Measurements from ENCODE around the gene MED16. TPM values are rescaled to one million over a fixed set of nuclear protein-coding genes. Genes with fewer than 3 reads are reported as not detected.

Gene MED16
- total RNA-seq, 1 experiment from 2014 or later, result 66.9 TPM

DNA sequence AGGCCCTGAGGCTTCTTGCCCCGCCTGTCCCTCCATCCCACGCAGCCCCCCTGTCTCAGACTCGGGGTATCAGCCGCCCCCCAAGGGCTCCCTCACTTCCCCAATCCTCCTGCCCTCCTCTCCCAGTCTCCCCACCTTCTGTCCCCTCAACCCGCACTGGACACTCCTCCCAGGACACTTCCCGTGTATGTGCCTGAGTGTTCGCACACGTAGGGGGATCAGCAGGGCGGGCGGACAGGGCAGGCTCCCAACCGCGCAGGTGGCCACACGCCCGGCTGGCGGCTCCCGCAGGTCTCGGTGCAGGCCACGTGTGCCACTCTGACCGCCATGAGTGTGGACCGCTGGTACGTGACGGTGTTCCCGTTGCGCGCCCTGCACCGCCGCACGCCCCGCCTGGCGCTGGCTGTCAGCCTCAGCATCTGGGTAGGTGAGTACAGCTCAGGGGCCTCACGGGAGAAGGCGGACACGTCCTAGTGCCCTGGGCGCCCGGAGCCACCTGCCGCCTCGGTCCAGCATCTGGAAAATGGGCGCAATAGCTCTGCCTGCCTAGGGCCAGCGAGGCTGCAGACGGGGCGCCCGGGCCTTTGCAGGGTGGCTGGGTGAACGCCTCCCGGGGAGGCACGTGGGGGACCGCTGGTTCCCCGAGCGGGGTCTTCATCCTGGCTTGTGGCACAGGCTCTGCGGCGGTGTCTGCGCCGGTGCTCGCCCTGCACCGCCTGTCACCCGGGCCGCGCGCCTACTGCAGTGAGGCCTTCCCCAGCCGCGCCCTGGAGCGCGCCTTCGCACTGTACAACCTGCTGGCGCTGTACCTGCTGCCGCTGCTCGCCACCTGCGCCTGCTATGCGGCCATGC is 26.4 kb upstream of the MED16 start (continued):
- TF ChIP-seq, protein P1, sequence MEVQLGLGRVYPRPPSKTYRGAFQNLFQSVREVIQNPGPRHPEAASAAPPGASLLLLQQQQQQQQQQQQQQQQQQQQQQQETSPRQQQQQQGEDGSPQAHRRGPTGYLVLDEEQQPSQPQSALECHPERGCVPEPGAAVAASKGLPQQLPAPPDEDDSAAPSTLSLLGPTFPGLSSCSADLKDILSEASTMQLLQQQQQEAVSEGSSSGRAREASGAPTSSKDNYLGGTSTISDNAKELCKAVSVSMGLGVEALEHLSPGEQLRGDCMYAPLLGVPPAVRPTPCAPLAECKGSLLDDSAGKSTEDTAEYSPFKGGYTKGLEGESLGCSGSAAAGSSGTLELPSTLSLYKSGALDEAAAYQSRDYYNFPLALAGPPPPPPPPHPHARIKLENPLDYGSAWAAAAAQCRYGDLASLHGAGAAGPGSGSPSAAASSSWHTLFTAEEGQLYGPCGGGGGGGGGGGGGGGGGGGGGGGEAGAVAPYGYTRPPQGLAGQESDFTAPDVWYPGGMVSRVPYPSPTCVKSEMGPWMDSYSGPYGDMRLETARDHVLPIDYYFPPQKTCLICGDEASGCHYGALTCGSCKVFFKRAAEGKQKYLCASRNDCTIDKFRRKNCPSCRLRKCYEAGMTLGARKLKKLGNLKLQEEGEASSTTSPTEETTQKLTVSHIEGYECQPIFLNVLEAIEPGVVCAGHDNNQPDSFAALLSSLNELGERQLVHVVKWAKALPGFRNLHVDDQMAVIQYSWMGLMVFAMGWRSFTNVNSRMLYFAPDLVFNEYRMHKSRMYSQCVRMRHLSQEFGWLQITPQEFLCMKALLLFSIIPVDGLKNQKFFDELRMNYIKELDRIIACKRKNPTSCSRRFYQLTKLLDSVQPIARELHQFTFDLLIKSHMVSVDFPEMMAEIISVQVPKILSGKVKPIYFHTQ (CRISPR knock-in tag; IDR thresholded peaks at IDR 0.05), result no peak
- TF ChIP-seq, protein P2, sequence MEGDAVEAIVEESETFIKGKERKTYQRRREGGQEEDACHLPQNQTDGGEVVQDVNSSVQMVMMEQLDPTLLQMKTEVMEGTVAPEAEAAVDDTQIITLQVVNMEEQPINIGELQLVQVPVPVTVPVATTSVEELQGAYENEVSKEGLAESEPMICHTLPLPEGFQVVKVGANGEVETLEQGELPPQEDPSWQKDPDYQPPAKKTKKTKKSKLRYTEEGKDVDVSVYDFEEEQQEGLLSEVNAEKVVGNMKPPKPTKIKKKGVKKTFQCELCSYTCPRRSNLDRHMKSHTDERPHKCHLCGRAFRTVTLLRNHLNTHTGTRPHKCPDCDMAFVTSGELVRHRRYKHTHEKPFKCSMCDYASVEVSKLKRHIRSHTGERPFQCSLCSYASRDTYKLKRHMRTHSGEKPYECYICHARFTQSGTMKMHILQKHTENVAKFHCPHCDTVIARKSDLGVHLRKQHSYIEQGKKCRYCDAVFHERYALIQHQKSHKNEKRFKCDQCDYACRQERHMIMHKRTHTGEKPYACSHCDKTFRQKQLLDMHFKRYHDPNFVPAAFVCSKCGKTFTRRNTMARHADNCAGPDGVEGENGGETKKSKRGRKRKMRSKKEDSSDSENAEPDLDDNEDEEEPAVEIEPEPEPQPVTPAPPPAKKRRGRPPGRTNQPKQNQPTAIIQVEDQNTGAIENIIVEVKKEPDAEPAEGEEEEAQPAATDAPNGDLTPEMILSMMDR (IDR thresholded peaks at IDR 0.05), result no peak
- no peak for TF ChIP-seq ZNF423 (CRISPR knock-in tag; IDR thresholded peaks at IDR 0.05)
- peak; percentile 78; the same call in 1 of the 2 replicates for TF ChIP-seq NR3C1 (CRISPR knock-in tag; conservative IDR thresholded peaks at IDR 0.05; ENCODE audit: low read depth)
- TF ChIP-seq ZNF121 (CRISPR knock-in tag; IDR thresholded peaks at IDR 0.05), result no peak
- no peak for TF ChIP-seq SOX15 (CRISPR knock-in tag; IDR thresholded peaks at IDR 0.05)
- no peak for TF ChIP-seq MXD4 (CRISPR knock-in tag; IDR thresholded peaks at IDR 0.05; ENCODE audit: borderline replicate concordance)
- TF ChIP-seq, protein P3, sequence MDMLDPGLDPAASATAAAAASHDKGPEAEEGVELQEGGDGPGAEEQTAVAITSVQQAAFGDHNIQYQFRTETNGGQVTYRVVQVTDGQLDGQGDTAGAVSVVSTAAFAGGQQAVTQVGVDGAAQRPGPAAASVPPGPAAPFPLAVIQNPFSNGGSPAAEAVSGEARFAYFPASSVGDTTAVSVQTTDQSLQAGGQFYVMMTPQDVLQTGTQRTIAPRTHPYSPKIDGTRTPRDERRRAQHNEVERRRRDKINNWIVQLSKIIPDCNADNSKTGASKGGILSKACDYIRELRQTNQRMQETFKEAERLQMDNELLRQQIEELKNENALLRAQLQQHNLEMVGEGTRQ (CRISPR knock-in tag; IDR thresholded peaks at IDR 0.05), result peak; percentile 32
- no peak for TF ChIP-seq NFATC4 (CRISPR knock-in tag; IDR thresholded peaks at IDR 0.05)
- TF ChIP-seq, protein P4, sequence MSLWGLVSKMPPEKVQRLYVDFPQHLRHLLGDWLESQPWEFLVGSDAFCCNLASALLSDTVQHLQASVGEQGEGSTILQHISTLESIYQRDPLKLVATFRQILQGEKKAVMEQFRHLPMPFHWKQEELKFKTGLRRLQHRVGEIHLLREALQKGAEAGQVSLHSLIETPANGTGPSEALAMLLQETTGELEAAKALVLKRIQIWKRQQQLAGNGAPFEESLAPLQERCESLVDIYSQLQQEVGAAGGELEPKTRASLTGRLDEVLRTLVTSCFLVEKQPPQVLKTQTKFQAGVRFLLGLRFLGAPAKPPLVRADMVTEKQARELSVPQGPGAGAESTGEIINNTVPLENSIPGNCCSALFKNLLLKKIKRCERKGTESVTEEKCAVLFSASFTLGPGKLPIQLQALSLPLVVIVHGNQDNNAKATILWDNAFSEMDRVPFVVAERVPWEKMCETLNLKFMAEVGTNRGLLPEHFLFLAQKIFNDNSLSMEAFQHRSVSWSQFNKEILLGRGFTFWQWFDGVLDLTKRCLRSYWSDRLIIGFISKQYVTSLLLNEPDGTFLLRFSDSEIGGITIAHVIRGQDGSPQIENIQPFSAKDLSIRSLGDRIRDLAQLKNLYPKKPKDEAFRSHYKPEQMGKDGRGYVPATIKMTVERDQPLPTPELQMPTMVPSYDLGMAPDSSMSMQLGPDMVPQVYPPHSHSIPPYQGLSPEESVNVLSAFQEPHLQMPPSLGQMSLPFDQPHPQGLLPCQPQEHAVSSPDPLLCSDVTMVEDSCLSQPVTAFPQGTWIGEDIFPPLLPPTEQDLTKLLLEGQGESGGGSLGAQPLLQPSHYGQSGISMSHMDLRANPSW (CRISPR knock-in tag; conservative IDR thresholded peaks at IDR 0.05; ENCODE audit: low read depth), result no peak
- TF ChIP-seq, protein P5, sequence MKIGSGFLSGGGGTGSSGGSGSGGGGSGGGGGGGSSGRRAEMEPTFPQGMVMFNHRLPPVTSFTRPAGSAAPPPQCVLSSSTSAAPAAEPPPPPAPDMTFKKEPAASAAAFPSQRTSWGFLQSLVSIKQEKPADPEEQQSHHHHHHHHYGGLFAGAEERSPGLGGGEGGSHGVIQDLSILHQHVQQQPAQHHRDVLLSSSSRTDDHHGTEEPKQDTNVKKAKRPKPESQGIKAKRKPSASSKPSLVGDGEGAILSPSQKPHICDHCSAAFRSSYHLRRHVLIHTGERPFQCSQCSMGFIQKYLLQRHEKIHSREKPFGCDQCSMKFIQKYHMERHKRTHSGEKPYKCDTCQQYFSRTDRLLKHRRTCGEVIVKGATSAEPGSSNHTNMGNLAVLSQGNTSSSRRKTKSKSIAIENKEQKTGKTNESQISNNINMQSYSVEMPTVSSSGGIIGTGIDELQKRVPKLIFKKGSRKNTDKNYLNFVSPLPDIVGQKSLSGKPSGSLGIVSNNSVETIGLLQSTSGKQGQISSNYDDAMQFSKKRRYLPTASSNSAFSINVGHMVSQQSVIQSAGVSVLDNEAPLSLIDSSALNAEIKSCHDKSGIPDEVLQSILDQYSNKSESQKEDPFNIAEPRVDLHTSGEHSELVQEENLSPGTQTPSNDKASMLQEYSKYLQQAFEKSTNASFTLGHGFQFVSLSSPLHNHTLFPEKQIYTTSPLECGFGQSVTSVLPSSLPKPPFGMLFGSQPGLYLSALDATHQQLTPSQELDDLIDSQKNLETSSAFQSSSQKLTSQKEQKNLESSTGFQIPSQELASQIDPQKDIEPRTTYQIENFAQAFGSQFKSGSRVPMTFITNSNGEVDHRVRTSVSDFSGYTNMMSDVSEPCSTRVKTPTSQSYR (CRISPR knock-in tag; IDR thresholded peaks at IDR 0.05), result no peak
- TF ChIP-seq NR2C2 (CRISPR knock-in tag; IDR thresholded peaks at IDR 0.05), result no peak
- peak; percentile 73; the same call in 1 of the 2 replicates for TF ChIP-seq TP53 (CRISPR knock-in tag; IDR thresholded peaks at IDR 0.05)
- TF ChIP-seq, protein P6, sequence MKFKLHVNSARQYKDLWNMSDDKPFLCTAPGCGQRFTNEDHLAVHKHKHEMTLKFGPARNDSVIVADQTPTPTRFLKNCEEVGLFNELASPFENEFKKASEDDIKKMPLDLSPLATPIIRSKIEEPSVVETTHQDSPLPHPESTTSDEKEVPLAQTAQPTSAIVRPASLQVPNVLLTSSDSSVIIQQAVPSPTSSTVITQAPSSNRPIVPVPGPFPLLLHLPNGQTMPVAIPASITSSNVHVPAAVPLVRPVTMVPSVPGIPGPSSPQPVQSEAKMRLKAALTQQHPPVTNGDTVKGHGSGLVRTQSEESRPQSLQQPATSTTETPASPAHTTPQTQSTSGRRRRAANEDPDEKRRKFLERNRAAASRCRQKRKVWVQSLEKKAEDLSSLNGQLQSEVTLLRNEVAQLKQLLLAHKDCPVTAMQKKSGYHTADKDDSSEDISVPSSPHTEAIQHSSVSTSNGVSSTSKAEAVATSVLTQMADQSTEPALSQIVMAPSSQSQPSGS (CRISPR knock-in tag; IDR thresholded peaks at IDR 0.05; ENCODE audit: borderline replicate concordance, low read depth), result no peak
- TF ChIP-seq EMX1 (CRISPR knock-in tag; IDR thresholded peaks at IDR 0.05), result no peak
- no peak for TF ChIP-seq ETV6 (CRISPR knock-in tag; IDR thresholded peaks at IDR 0.05)
- TF ChIP-seq, protein P7, sequence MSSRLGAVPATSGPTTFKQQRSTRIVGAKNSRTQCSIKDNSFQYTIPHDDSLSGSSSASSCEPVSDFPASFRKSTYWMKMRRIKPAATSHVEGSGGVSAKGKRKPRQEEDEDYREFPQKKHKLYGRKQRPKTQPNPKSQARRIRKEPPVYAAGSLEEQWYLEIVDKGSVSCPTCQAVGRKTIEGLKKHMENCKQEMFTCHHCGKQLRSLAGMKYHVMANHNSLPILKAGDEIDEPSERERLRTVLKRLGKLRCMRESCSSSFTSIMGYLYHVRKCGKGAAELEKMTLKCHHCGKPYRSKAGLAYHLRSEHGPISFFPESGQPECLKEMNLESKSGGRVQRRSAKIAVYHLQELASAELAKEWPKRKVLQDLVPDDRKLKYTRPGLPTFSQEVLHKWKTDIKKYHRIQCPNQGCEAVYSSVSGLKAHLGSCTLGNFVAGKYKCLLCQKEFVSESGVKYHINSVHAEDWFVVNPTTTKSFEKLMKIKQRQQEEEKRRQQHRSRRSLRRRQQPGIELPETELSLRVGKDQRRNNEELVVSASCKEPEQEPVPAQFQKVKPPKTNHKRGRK (CRISPR knock-in tag; IDR thresholded peaks at IDR 0.05; ENCODE audit: borderline replicate concordance), result no peak
- TF ChIP-seq GABPB1 (CRISPR knock-in tag; IDR thresholded peaks at IDR 0.05), result no peak
- no peak for TF ChIP-seq ELF4 (CRISPR knock-in tag; IDR thresholded peaks at IDR 0.05; ENCODE audit: low read depth)
- TF ChIP-seq CREM (CRISPR knock-in tag; IDR thresholded peaks at IDR 0.05), result no peak
- TF ChIP-seq FOXP1 (CRISPR knock-in tag; IDR thresholded peaks at IDR 0.05; ENCODE audit: borderline replicate concordance), result no peak; the same call in 1 of the 2 replicates
- no peak for TF ChIP-seq NFYB (CRISPR knock-in tag; conservative IDR thresholded peaks at IDR 0.05; ENCODE audit: low read depth)
- TF ChIP-seq, protein P8, sequence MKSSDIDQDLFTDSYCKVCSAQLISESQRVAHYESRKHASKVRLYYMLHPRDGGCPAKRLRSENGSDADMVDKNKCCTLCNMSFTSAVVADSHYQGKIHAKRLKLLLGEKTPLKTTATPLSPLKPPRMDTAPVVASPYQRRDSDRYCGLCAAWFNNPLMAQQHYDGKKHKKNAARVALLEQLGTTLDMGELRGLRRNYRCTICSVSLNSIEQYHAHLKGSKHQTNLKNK (CRISPR knock-in tag; IDR thresholded peaks at IDR 0.05), result no peak

Data from WTC11 (cell line).